SH-SY5Y (cell line): Measurements from ENCODE around the gene PKN1.

Experiments
- GATA2 ChIP-seq: IDR thresholded peaks from 2 replicates; pipeline ENCODE4 v1.6.1; 2011; ENCODE audit warnings: mild to moderate bottlenecking, low read depth, low read length
- GATA3 ChIP-seq: IDR thresholded peaks from 2 replicates; pipeline ENCODE4 v1.6.1; 2011; ENCODE audit warnings: low read depth, mild to moderate bottlenecking, low read length, moderate library complexity

GRCh38 chr19:14418856-14419105 is 14.3 kb upstream of the PKN1 start:
- TF ChIP-seq GATA2, result no peak
- TF ChIP-seq GATA3, result no peak
